Activated naive CD4-positive, alpha-beta T cell treated with anti-CD3 and anti-CD28 coated beads, Interleukin-2, amount 50 U/mL, for 24 hours (primary cell): ENCODE data around the gene TLE2.
"Not testable (repeated sequence)": the region's sequence is repeated elsewhere in the genome, so short reads cannot be mapped to it uniquely, and the experiment has no call there.

ENCODE experiments used
- H3K27ac Mint-ChIP-seq: one replicate; pipeline ENCODE4 v1.8.0; 2021; ENCODE audit warnings: mild to moderate bottlenecking, mixed read lengths
- H3K27me3 Mint-ChIP-seq: one replicate; pipeline ENCODE4 v1.8.0; 2021; ENCODE audit warnings: mixed read lengths
- H3K36me3 Mint-ChIP-seq: one replicate; pipeline ENCODE4 v1.8.0; 2021; ENCODE audit warnings: mixed read lengths
- H3K4me1 Mint-ChIP-seq: one replicate; pipeline ENCODE4 v1.8.0; 2021; ENCODE audit warnings: mixed read lengths
- H3K4me3 Mint-ChIP-seq: one replicate; pipeline ENCODE4 v1.8.0; 2021; ENCODE audit warnings: mild to moderate bottlenecking, mixed read lengths
- H3K9me3 Mint-ChIP-seq: one replicate; pipeline ENCODE4 v1.8.0; 2021; ENCODE audit warnings: mixed read lengths

Gene TLE2

DNA sequence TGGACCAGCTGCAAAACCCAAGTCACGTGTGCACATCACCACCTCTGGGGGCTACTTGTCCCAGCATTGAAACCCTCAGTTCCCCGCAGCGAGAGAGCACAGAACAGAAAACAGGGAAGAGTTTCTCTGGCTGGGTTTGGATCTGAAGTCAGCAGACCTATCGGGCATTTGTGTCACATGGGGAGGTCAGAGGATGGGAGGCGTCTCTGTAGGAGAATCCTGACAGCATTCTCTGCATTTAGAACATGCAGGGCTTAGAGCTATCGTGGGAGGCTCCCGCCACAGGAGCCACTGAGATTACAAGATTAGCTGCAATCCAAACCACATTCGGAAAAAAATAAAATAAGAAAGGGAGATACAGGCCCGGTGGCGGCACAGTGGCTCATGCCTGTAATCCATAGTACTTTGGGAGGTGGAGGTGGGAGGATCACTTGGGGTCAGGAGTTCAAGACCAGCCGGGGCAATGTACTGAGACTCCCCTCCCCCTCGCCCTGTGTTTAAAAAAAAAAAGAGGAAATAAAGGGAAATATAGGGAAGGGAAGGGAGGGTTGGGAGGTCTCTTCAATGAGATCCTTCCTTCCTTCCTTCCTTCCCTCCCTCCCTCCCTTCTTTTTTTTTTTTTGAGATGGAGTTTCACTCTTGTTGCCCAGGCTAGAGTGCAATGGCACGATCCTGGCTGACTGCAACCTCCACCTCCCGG is 54.6 kb downstream of the TLE2 start:
- Mint-ChIP-seq H3K4me3 (peak overlapping the region; percentile 36), H3K36me3 (no peaks in the 10 kb centered on the region), H3K27me3 (peaks cover 3% of the 10 kb centered on the region), H3K27ac (no peak overlapping the region), H3K4me1 (peaks cover 15% of the 10 kb centered on the region), H3K9me3 (no peaks in the 10 kb centered on the region)

- Mint-ChIP-seq H3K27ac (no peak overlapping the region), H3K4me1 (peaks cover 15% of the 10 kb centered on the region), H3K9me3 (no peaks in the 10 kb centered on the region), H3K36me3 (no peaks in the 10 kb centered on the region), H3K27me3 (peaks cover 3% of the 10 kb centered on the region), H3K4me3 (no peak overlapping the region)
These were observed 55.9 kb downstream of the TLE2 start for GRCh38 chr19:2973229-2973628.

GRCh38 chr19:2970201-2970835 is 58.8 kb downstream of the TLE2 start:
- Mint-ChIP-seq H3K27me3 (peaks cover 3% of the 10 kb centered on the region), H3K4me3 (no peak overlapping the region), H3K9me3 (no peaks in the 10 kb centered on the region), H3K36me3 (no peaks in the 10 kb centered on the region), H3K4me1 (peaks cover 4% of the 10 kb centered on the region), H3K27ac (no peak overlapping the region)

DNA sequence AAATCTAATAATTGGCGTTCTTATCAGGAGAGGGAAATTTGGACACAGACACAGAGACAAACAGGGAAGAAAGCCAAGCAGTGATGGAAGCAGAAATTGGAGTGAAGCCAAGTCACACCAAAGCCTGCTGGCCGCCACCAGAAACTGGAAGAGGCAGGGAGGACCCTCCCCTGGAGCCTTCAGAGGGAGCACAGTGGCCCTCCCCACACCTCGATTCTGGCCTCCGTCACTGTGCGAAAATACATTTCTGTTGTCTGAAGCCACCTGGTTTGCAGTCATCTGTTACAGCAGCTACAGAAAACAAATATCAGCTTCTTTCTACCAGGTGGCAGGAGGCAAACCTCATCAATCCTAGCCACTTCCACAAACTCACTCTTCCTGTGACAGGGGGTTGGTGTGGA is 60.0 kb downstream of the TLE2 start:
- Mint-ChIP-seq H3K36me3 (no peaks in the 10 kb centered on the region), H3K4me3 (no peak overlapping the region), H3K4me1 (no peaks in the 10 kb centered on the region), H3K27me3 (no peaks in the 10 kb centered on the region), H3K9me3 (no peaks in the 10 kb centered on the region), H3K27ac (no peak overlapping the region)

DNA sequence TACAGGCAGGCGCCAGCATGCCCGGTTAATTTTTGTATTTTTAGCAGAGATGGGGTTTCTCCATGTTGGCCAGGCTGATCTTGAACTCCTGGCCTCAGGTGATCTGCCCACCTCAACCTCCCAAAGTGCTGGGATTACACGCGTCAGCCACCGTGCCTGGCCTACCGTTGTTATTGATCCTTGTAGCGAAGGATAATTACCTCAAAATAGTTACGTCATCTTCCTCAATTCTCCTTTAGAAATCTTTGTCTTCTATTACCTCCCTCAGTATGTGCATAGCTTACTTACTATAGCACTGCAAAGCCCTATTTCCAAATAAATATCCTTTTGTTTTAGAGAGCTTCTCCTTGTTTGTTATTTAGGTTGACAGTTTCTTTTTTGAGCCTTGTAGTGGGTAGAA is 61.1 kb downstream of the TLE2 start:
- no peaks in the 10 kb centered on the region for H3K27me3 Mint-ChIP-seq
- H3K4me1 Mint-ChIP-seq = no peaks in the 10 kb centered on the region
- no peak overlapping the region for H3K4me3 Mint-ChIP-seq
- no peaks in the 10 kb centered on the region for H3K9me3 Mint-ChIP-seq
- H3K36me3 Mint-ChIP-seq = peaks cover 1% of the 10 kb centered on the region
- H3K27ac Mint-ChIP-seq = no peak overlapping the region

- H3K27ac Mint-ChIP-seq = no peak overlapping the region
- peaks cover 1% of the 10 kb centered on the region for H3K36me3 Mint-ChIP-seq
- H3K4me1 Mint-ChIP-seq = peaks cover 6% of the 10 kb centered on the region
- H3K27me3 Mint-ChIP-seq = no peaks in the 10 kb centered on the region
- no peak overlapping the region for H3K4me3 Mint-ChIP-seq
- no peaks in the 10 kb centered on the region for H3K9me3 Mint-ChIP-seq
These were observed 64.2 kb downstream of the TLE2 start for GRCh38 chr19:2964874-2965273.

GRCh38 chr19:2963631-2964030 is 65.4 kb downstream of the TLE2 start:
- H3K27me3 Mint-ChIP-seq, H3K36me3 Mint-ChIP-seq, H3K4me3 Mint-ChIP-seq, H3K4me1 Mint-ChIP-seq, H3K9me3 Mint-ChIP-seq: not testable (repeated sequence)
- peak overlapping the region; percentile 62 for H3K27ac Mint-ChIP-seq

- Mint-ChIP-seq H3K27me3 (no peaks in the 10 kb centered on the region), H3K9me3 (no peaks in the 10 kb centered on the region), H3K27ac (no peak overlapping the region), H3K4me1 (peaks cover 6% of the 10 kb centered on the region), H3K36me3 (peaks cover 1% of the 10 kb centered on the region), H3K4me3 (no peak overlapping the region)
These were observed 66.0 kb downstream of the TLE2 start for GRCh38 chr19:2963122-2963521.

GRCh38 chr19:2962018-2962670 is 66.9 kb downstream of the TLE2 start:
- Mint-ChIP-seq H3K9me3 (no peaks in the 10 kb centered on the region), H3K36me3 (peaks cover 1% of the 10 kb centered on the region), H3K27me3 (no peaks in the 10 kb centered on the region), H3K27ac (no peak overlapping the region), H3K4me1 (peaks cover 6% of the 10 kb centered on the region), H3K4me3 (no peak overlapping the region)

DNA sequence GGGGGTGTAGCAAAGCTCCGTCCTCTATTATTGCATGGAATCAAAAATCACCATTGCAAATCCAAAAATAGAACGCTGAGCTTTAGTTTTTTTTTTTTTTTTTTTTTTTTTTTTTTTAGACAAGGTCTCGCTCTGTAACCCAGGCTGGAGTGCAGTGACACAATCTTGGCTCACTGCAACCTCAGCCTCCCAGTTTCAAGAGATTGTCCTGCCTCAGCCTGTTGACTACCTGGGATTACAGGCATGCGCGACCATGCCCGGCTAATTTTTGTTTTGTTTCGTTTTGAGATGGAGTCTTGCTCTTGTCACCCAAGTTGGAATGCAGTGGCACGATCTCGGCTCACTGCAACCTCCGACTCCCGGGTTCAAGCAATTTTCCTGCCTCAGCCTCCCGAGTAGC is 69.0 kb downstream of the TLE2 start:
- Mint-ChIP-seq H3K27ac (no peak overlapping the region), H3K4me1 (peaks cover 6% of the 10 kb centered on the region), H3K36me3 (peaks cover 1% of the 10 kb centered on the region), H3K4me3 (no peak overlapping the region), H3K9me3 (no peaks in the 10 kb centered on the region), H3K27me3 (no peaks in the 10 kb centered on the region)

DNA sequence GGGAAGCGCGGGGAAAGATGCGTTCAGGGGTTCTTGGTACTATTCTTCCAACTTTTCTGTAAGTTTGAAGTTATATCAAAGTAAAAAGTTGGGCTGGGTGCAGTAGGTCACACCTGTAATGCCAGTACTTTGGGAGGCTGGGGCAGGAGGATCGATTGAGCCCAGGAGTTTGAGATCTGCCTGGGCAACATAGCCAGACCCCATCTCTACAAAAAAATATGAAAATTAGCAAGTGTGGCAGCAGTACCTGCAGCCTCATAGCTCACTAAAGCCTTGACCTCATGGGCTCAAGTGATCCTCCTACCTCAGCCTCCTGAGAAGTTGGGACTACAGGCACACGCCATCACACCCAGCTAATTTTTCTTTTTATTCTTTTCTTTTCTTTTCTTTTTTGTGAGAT is 71.9 kb downstream of the TLE2 start:
- peaks cover 4% of the 10 kb centered on the region for H3K4me1 Mint-ChIP-seq
- H3K9me3 Mint-ChIP-seq = no peaks in the 10 kb centered on the region
- no peak overlapping the region for H3K4me3 Mint-ChIP-seq
- no peaks in the 10 kb centered on the region for H3K27me3 Mint-ChIP-seq
- H3K27ac Mint-ChIP-seq = no peak overlapping the region
- no peaks in the 10 kb centered on the region for H3K36me3 Mint-ChIP-seq

GRCh38 chr19:2952953-2953481 is 76.1 kb downstream of the TLE2 start:
- Mint-ChIP-seq H3K27ac (no peak overlapping the region), H3K4me1 (peaks cover 15% of the 10 kb centered on the region), H3K27me3 (no peaks in the 10 kb centered on the region), H3K4me3 (no peak overlapping the region), H3K9me3 (no peaks in the 10 kb centered on the region), H3K36me3 (no peaks in the 10 kb centered on the region)

DNA sequence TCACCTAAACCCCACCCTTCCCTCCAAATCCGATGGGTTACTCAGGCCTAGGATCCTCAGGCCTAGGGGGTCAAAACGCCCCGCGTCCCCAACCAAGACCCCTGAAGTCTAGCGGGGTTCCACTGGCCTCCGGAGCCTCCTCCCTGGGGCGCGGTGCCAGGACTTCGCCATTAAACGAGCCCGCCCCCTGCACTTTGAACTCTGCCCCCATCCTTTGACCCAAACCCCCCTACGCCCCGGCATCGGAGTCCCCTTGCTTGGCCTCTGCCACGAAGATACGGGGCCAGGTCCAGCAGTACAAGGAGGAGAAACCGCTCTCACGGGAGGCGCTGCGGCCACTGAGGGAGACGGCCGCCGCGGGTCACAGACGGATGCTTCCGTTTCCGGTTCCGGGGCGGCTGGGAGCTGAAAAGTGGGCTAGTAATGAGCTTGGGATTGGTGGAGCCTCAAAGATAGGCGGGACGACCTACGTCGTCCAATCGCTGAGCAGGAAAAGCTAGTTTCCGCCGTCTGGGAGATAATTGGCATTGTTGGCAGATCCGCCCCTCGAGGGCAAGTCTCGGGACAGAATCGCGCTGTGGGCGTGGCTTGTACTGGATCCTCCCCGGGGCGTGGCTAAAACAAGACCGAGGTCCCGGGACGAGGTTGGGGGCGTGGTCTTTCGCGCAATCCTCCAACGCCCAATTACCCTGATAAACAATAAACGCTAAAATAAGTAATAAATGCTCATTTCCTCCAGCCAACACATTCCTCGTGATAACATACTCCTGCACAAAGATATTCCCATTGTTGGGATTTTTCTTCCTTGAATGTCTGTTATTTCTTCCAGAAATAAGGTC is 78.6 kb downstream of the TLE2 start:
- Mint-ChIP-seq H3K36me3 (no peaks in the 10 kb centered on the region), H3K4me3 (peak overlapping the region; percentile 94), H3K9me3 (no peaks in the 10 kb centered on the region), H3K4me1 (peaks cover 24% of the 10 kb centered on the region), H3K27me3 (no peaks in the 10 kb centered on the region), H3K27ac (peak overlapping the region; percentile 95)

DNA sequence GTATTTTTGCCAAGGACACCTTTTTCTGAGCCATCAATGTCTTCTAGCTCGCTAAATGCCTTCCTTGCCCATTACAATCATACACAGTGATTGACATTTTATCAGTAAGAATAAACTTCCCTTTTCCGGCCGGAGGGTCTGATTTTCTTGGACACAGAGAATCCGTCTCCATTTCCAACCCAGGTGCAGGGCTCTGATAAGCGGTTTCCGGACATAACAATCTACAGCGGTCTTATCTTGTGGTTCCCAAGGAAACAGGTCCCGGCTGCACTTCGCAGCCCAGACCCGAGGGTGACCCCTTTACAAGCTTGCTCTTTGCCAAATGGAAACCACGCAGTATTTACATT is 79.2 kb downstream of the TLE2 start:
- peak overlapping the region; percentile 95 for H3K27ac Mint-ChIP-seq
- H3K36me3 Mint-ChIP-seq = no peaks in the 10 kb centered on the region
- peak overlapping the region; percentile 94 for H3K4me3 Mint-ChIP-seq
- peaks cover 27% of the 10 kb centered on the region for H3K4me1 Mint-ChIP-seq
- no peaks in the 10 kb centered on the region for H3K9me3 Mint-ChIP-seq
- no peaks in the 10 kb centered on the region for H3K27me3 Mint-ChIP-seq
